IPS-11a (cell line): ENCODE measurements around the gene ODAD2.
"Not testable (repeated sequence)": the region's sequence is repeated elsewhere in the genome, so short reads cannot be mapped to it uniquely, and the experiment has no call there.

Experiments
- H3K4me3 ChIP-seq: one replicate; pipeline ENCODE4 v1.5.1; 2013; ENCODE audit warnings: low read depth, low read length, control low read depth

The ODAD2 gene

GRCh38 chr10:27998954-27999275, at the start of gene ODAD2:
Gene ODAD2 (minus strand): TSS chr10:27999079. CDS start chr10:27995142, 3,937 bp downstream.
- H3K4me3 ChIP-seq, result peak within 1 kb of the TSS; percentile 58

- H3K4me3 ChIP-seq, result no peak overlapping the region
These were observed 48.2 kb upstream of the ODAD2 start for GRCh38 chr10:28047061-28047460.

- H3K4me3 ChIP-seq, result no peak overlapping the region
These were observed 47.7 kb upstream of the ODAD2 start for GRCh38 chr10:28046579-28046978.

GRCh38 chr10:28043941-28044340, 45.1 kb upstream of the ODAD2 start:
- H3K4me3 ChIP-seq, result no peak overlapping the region

- H3K4me3 ChIP-seq, result no peak overlapping the region
These were observed 37.7 kb upstream of the ODAD2 start for GRCh38 chr10:28036587-28036986.

GRCh38 chr10:28020993-28021982, 22.4 kb upstream of the ODAD2 start:
- no peak overlapping the region for H3K4me3 ChIP-seq

GRCh38 chr10:28020080-28020860, 21.4 kb upstream of the ODAD2 start:
- H3K4me3 ChIP-seq, result no peak overlapping the region

- no peak overlapping the region for H3K4me3 ChIP-seq
These were observed 15.8 kb upstream of the ODAD2 start for GRCh38 chr10:28014651-28015050.

- no peak overlapping the region for H3K4me3 ChIP-seq
These were observed 14.2 kb upstream of the ODAD2 start for GRCh38 chr10:28012990-28013515.

- no peak overlapping the region for H3K4me3 ChIP-seq
These were observed 11.9 kb upstream of the ODAD2 start for GRCh38 chr10:28010821-28011220.

- no peak overlapping the region for H3K4me3 ChIP-seq
These were observed 9.2 kb upstream of the ODAD2 start for GRCh38 chr10:28008054-28008453.

GRCh38 chr10:28001353-28001752, 2.5 kb upstream of the ODAD2 start:
- no peak overlapping the region for H3K4me3 ChIP-seq

- peak overlapping the region; percentile 58 for H3K4me3 ChIP-seq
These were observed 513 bp downstream of the ODAD2 start for GRCh38 chr10:27998178-27998953.

- peak overlapping the region; percentile 58 for H3K4me3 ChIP-seq
These were observed 1.1 kb downstream of the ODAD2 start for GRCh38 chr10:27997865-27998177.

- H3K4me3 ChIP-seq, result no peak overlapping the region
These were observed 3.6 kb downstream of the ODAD2 start for GRCh38 chr10:27995311-27995710.

GRCh38 chr10:27989357-27989756, 9.5 kb downstream of the ODAD2 start:
- not testable (repeated sequence) for H3K4me3 ChIP-seq

- H3K4me3 ChIP-seq, result no peak overlapping the region
These were observed 12.1 kb downstream of the ODAD2 start for GRCh38 chr10:27986821-27987220.

- H3K4me3 ChIP-seq, result no peak overlapping the region
These were observed 15.9 kb downstream of the ODAD2 start for GRCh38 chr10:27982875-27983543.

GRCh38 chr10:27981744-27982143, 17.1 kb downstream of the ODAD2 start:
- no peak overlapping the region for H3K4me3 ChIP-seq

- not testable (repeated sequence) for H3K4me3 ChIP-seq
These were observed 28.1 kb downstream of the ODAD2 start for GRCh38 chr10:27970795-27971194.
